GM13976 (cell line): ENCODE data around the gene IKZF4.
"Not testable (repeated sequence)": the region's sequence is repeated elsewhere in the genome, so short reads cannot be mapped to it uniquely, and the experiment has no call there.

Experiments
- DNase-seq: peaks from one replicate; pipeline ENCODE4 v3.0.0; 2012; ENCODE audit warnings: low spot score
- in situ Hi-C: fragments of 300-500 bp; cut with MboI; formaldehyde crosslinking; loops from one replicate; pipeline ENCODE4 v1.12.0; 2022; ENCODE audit warnings: low sequenced_read_pairs, mixed read lengths, inconsistent platforms; ENCODE audit not compliant: unreplicated experiment
- TF ChIP-seq, protein P1 (sequence below): IDR thresholded peaks from 2 replicates; pipeline ENCODE4 v1.5.1; 2012; ENCODE audit warnings: borderline replicate concordance, mild to moderate bottlenecking; ENCODE audit not compliant: insufficient read depth; ENCODE audit errors: extremely low read depth, missing control alignments, control extremely low read depth

Gene IKZF4

DNA sequence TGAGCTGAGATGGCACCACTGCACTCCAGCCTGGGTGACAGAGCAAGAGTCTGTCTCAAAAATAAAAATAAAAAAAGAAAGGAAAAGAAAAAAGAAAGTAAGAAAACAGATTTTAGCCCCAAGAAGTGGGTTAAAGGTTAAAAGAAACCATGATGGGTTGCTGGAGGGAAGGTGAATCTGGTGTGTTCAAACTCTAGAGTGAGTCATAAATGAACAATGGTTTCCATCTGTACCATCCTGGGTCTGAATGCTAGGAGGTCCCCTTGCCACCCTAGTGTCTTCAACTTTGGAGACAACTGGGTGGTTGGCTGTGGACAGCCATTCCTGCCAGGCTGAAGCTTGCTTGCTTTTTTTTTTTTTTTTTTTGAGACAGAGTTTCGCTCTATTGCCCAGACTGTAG is 19.3 kb downstream of the IKZF4 start:
- TF ChIP-seq, protein P1, sequence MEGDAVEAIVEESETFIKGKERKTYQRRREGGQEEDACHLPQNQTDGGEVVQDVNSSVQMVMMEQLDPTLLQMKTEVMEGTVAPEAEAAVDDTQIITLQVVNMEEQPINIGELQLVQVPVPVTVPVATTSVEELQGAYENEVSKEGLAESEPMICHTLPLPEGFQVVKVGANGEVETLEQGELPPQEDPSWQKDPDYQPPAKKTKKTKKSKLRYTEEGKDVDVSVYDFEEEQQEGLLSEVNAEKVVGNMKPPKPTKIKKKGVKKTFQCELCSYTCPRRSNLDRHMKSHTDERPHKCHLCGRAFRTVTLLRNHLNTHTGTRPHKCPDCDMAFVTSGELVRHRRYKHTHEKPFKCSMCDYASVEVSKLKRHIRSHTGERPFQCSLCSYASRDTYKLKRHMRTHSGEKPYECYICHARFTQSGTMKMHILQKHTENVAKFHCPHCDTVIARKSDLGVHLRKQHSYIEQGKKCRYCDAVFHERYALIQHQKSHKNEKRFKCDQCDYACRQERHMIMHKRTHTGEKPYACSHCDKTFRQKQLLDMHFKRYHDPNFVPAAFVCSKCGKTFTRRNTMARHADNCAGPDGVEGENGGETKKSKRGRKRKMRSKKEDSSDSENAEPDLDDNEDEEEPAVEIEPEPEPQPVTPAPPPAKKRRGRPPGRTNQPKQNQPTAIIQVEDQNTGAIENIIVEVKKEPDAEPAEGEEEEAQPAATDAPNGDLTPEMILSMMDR = no peak
- no peak for DNase-seq
- in situ Hi-C loops = no loop called here

- TF ChIP-seq, protein P1 = no peak
- in situ Hi-C loops = no loop called here
- DNase-seq = no peak
Observed at GRCh38 chr12:56040963-56041551, 20.2 kb downstream of the IKZF4 start.

GRCh38 chr12:56041552-56042429 is 20.9 kb downstream of the IKZF4 start, which contains the start of gene RPS26:
Gene RPS26 (plus strand): TSS chr12:56041918. CDS start chr12:56042167, 249 bp downstream.
- in situ Hi-C loops = no loop called here
- TF ChIP-seq, protein P1 = peak; percentile 50
- peak; percentile 89 for DNase-seq

DNA sequence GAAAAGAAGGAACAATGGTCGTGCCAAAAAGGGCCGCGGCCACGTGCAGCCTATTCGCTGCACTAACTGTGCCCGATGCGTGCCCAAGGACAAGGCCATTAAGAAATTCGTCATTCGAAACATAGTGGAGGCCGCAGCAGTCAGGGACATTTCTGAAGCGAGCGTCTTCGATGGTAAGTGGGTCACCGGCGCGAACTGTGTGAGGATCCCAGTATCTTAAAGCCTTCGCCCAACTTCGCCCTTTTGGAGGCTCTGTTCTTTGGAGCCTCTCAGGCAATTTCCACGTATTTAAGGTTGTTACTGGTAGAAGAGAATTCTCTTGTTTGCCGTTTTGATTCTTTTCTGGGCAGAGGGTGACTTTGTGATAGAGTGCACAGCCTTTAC is 21.6 kb downstream of the IKZF4 start:
- in situ Hi-C loops, DNase-seq: not testable (repeated sequence)

GRCh38 chr12:56042843-56043242 is 22.0 kb downstream of the IKZF4 start:
- in situ Hi-C loops = no loop called here
- DNase-seq = no peak
- TF ChIP-seq, protein P1 = no peak

DNA sequence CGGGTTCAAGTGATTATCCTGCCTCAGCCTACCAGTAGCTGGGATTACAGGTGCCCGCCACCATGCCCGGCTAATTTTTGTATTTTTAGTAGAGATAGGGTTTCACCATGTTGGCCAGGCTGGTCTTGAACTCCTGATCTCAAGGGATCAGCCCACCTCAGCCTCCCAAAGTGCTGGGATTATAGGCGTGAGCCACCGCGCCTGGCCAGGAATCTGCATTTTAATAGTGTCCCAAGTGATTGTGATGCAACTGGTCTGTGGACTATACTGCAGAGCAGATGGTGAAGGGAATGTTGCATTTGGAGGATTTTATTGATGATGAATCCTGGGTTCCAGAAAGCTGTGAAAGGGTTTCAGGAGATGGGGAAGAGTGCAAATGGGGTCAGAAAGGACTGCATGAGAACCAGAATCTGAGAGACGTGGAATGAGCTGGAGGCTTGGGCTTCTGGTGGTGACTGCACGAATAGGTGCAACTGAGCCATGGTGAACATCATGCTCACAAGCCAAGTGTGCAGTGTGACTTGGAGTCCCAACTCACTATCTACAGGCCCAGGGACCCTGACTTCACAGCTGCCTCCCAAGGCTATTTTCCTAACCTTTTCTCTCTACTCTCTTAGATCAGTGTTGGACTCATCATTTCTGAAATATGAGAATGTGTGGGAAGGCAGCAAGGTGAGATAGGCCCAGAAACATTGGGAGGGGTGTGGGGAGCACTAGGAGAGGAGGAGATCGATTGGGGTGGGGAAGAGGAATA is 25.4 kb downstream of the IKZF4 start:
- no peak for DNase-seq
- in situ Hi-C loops = no loop called here
- TF ChIP-seq, protein P1 = no peak
